ENCODE data around the gene NPAS3.

The NPAS3 gene
- 0 to 4.1 (median 0) reads per million in 17 experiments for total RNA-seq

GRCh38 chr14:32938719-32939253, at the start of gene NPAS3:
TSS of gene NPAS3 (plus strand) at chr14:32938879.
- peak in 3 of 4 experiments; percentile 4 to 58 (median 33) for DNase-seq

GRCh38 chr14:32896979-32897697, 41.5 kb upstream of the NPAS3 start:
- DNase-seq = peak in 3 of 4 experiments; percentile 8 to 28 (median 16)

GRCh38 chr14:32897698-32898064, 41.0 kb upstream of the NPAS3 start:
- no peak for DNase-seq

- DNase-seq = no peak
Measured at GRCh38 chr14:32898876-32899275, 39.8 kb upstream of the NPAS3 start.

GRCh38 chr14:32900547-32900946, 38.1 kb upstream of the NPAS3 start:
- no peak for DNase-seq

GRCh38 chr14:32905013-32905412, 33.7 kb upstream of the NPAS3 start:
- no peak for DNase-seq

- no peak for DNase-seq
Measured at GRCh38 chr14:32906672-32907071, 32.0 kb upstream of the NPAS3 start.

- peak in 2 of 4 experiments; percentile 9 to 31 for DNase-seq
Measured at GRCh38 chr14:32908196-32909084, 30.2 kb upstream of the NPAS3 start.

GRCh38 chr14:32913725-32914124, 25.0 kb upstream of the NPAS3 start:
- DNase-seq = no peak

- DNase-seq = no peak
Measured at GRCh38 chr14:32914391-32914790, 24.3 kb upstream of the NPAS3 start.

GRCh38 chr14:32920696-32921276, 17.9 kb upstream of the NPAS3 start:
- no peak for DNase-seq

GRCh38 chr14:32925439-32925838, 13.2 kb upstream of the NPAS3 start:
- DNase-seq = no peak

GRCh38 chr14:32932302-32932913, 6.3 kb upstream of the NPAS3 start:
- DNase-seq = no peak

- DNase-seq = no peak
Measured at GRCh38 chr14:32932914-32933628, 5.6 kb upstream of the NPAS3 start.

GRCh38 chr14:32933629-32934072, 5.0 kb upstream of the NPAS3 start:
- DNase-seq = no peak

GRCh38 chr14:32934073-32934880, 4.4 kb upstream of the NPAS3 start:
- peak in 1 of 4 experiments; percentile 11 for DNase-seq

- DNase-seq = no peak
Measured at GRCh38 chr14:32934881-32935633, 3.6 kb upstream of the NPAS3 start.

- DNase-seq = peak; percentile 8 to 49 (median 22)
Measured at GRCh38 chr14:32939254-32940065, 781 bp downstream of the NPAS3 start.

GRCh38 chr14:32940066-32940651, 1.5 kb downstream of the NPAS3 start:
- DNase-seq = no peak
